GM19351 (cell line): Measurements from ENCODE around the gene SGTA.

Experiments
- ATAC-seq: cut with Tn5 transposase; IDR thresholded peaks from one replicate; pipeline ENCODE4 v1.9.1; 2021; ENCODE audit warnings: mild to moderate bottlenecking, moderate library complexity; ENCODE audit not compliant: unreplicated experiment

The SGTA gene

DNA sequence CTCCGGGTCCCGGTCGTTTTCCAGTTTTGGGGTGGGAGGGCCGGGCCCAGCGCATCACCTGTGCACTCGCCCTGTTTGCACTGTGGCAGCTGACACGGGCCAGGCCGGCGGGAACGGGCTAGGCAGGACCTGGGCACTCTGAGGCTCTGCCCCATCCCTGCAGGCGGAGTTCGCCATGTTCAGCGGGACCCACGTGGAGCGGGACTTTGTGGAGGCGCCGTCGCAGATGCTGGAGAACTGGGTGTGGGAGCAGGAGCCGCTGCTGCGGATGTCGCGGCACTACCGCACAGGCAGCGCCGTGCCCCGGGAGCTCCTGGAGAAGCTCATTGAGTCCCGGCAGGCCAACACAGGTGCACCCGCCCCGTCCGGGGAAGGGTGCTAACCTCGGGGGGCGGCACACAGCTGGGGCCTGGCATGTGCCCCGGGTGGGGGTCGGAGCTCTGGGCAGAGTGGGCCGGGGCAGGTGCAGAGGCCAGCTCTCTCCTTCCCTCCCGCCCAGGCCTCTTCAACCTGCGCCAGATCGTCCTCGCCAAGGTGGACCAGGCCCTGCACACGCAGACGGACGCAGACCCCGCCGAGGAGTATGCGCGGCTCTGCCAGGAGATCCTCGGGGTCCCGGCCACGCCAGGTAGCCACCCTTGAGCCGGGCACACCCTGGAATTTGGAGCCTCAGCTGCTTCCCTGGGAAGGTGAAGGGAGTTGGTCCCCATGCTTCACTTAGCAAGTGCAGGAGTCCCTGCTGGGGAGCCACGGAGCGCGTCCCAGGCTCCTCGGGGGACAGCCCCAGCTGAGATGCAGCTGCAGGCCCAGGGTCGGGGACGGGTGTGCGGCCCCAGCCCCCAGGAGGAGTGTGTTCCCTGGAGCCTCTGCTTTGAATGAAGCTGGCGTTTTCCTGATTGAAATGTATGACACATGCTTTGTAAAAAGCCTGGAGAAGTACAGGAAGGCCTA is 27.3 kb upstream of the SGTA start:
- no peak for ATAC-seq

DNA sequence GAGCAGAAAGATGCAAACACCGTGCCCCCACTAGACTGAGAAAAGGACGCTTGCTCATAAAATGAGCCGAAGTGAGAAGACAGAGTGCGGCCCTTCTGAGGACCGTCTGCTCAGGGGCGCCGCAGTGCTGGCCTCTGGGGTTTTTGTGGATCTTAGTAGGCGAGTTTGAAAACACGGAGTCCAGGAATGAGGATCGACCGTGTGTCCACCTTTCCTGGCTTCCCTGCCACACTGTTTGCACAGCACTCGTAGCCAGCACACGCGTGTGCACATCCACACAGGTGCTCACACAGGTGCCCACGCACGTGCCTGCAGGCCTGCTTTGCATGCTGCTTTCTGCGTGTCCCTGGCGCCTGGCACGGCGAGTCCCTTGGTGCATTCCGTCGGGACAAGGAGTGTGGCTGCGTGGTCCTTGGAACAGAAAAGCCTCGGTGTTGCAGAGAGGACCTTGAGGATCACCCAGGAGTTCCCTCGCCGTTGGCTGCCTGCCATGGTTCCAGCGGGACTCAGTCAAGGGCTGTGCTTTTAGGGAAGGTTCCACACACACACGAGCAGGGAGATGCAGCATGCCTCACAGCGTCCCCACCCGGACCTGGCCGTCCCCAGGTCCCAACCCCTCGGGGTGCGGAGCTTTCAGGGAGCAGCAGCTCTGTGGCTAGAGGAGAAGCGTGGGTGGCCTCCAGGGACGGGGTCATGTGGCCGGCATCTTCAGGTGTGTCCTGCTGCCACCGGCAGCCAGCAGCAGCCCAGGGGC is 26.5 kb upstream of the SGTA start:
- no peak for ATAC-seq

DNA sequence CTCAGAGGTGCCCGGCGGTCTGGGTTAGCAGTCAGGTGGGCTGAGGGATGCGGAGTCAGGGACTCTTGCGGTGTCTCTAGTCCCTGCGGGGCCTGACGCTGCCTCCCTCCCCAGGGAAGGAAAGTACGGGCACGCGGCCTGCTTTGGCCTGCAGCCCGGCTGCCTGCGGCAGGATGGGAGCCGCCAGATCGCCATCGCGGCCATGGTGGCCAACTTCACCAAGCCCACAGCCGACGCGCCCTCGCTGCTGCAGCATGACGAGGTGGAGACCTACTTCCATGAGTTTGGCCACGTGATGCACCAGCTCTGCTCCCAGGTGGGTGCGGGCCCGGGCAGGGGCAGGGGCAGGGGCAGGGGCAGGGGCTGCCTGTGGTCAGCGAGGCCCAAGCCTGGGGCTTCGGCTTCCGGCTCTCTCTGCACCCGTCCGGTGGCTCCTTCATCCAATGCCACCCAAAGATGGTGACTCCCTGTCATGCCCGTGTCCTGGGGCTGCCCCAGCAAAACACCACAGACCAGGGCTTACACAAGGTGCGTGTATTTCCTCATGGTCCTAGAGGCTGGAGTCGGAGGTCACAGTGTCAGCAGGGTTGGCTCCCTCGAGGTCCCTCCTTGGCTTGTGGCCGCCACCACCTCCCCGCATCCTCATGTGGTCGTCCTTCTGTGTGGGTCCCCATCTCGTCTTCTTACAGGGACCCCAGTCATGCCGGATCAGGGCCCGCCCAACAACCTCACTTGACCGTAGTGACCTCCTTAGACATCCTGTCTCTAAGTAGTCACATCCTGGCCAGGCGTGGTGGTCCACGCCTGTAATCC is 25.3 kb upstream of the SGTA start:
- no peak for ATAC-seq

DNA sequence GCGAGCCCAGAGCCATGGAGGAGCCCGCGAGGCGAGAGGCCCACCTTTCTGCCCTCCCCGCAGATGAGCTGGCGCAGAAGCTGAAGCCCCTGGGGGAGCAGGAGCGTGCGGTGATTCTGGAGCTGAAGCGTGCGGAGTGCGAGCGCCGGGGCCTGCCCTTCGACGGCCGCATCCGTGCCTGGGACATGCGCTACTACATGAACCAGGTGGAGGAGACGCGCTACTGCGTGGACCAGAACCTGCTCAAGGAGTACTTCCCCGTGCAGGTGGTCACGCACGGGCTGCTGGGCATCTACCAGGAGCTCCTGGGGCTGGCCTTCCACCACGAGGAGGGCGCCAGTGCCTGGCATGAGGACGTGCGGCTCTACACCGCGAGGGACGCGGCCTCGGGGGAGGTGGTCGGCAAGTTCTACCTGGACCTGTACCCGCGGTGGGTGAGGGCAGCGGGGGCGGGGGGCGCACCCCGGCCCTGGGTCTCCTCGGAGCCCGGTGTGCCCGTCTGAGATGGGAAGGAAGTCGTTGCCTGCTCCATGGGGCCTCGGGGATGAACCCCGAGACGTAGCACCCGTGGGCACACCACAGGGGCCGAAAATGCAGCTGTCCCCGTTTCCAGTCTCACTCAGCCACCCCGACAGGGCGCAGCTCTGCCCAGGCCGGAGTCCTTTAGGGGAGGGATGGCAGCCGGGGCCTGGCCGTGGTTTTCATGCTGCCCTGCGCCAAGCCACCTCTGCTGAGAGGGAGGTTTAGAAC is 24.5 kb upstream of the SGTA start:
- ATAC-seq, result no peak

DNA sequence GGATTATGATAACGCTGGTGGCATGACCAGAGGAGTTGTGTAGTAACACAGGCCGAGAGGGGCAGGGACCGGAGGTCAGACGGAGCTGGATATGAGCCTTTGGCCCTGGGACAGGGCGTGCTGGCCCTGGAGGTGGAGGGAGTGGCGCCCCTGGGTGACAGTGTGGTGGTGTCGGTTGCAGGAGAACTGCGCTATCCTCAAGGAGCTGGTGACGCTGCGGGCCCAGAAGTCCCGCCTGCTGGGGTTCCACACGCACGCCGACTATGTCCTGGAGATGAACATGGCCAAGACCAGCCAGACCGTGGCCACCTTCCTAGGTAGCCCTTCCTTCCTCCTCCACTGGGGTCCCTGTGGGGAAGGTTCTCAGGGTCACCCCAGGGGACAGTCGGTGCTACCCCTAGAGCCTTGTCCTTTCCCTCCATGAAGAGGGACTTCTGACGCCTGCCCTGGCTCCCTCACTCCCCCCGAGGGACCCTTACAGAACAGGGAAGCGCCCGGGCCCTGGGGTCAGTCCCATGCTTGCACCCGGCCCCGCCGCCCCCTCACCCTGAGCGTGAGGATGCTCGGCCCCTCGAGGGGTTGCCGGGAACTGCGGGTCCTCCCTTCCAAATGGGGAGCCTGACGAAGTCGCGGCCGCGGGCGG is 23.8 kb upstream of the SGTA start:
- no peak for ATAC-seq

DNA sequence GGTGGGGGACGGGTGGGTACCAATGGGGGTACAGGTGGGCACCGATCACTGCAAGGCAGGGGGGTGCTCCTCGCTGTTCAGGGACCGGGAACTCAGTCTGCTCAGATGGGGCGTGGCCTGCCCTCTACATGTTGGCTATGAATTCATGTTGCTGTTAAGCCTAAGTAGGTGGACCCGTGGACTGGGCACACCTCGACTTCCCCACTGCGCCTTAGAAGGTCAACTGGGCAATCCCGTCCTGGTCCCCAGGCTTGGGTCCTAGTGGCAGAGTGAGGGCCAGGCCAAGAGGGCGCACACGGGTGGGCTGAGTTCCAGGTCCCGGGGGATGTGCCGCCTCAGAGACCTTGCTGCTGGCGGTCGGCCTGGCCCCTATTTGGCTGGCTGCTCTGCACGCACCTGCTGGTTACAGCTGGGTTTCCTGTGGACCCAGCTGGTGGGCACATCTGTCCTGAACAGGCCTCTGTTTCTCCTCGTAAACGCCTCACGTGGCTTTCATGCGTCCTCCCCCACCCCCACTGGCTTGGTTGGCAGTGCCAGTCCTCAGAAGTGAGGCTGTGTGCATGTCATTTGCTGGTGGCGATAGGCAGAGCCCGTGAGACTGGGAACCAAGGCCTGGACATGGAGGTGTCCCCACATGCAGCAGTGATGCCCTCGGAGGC is 23.0 kb upstream of the SGTA start:
- no peak for ATAC-seq

DNA sequence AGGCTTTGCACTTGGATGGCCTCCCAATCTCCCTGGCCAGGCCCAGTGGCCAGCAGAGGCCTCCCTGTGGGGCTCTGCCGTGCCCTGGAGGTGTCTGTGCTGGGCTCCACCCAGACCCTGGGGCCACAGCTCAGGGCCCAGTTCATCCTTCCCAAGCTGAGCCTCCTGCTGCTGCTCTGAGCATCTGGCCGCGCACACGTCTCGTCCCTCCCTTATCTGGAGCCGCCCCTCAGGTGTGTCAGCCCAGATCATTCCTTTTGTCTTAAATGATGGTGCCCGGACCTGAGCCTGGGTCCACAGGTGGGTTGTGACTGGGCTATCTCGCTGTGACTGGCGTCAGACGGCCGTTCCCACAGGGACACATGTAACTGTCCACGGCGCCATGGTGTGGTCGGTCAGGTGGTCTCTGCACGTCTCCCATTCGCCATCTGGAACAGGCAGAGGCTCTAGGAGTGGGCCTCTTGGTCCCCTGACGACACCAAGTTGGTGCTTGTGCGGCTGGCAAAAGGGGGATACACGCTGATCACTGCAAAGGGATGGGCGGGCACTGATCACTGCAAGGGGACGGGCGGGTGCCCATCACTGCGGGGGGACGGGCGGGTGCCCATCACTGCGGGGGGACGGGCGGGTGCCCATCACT is 22.3 kb upstream of the SGTA start:
- no peak for ATAC-seq

DNA sequence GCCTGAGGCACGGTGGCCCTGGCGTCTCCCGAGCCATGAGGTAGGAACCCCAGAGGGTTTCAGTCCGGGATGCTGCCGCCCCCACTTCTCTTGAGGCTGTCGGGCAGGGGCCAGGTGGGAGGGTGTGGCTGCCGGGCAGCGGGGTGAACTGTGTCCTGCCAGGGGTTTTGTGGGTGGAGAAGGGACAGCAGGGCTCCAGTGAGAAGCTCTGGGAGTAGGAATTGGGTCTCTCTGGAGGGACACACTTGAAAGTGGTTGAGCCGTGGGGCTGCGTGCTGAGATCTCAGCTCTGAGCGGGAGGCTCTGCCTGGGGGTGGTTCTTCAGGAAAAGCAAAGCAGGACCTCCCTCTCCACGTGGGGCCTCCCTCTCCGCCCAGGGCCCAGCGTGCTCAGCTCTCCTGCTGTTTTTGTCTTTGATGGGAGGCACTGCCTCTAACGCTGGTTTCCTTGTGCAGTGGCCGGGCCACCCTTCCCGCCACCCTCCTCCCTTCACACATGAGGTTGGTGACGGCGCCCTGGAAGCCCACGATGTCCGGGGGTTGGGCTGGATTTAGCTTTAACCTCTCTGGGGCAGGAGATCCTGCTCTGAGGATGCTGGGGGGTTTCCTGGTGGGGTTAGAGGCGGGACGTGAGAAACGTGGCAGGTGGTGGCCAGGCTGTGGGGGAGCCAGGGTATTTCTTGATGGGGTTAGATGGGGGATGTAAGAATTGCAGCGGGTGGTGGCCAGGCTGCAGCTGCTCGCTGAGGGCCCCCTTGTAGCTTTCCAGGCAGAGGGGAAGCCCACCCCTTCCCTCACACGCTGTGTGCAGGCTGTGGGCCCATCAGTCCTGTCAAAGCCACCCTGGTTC is 21.3 kb upstream of the SGTA start:
- no peak for ATAC-seq

DNA sequence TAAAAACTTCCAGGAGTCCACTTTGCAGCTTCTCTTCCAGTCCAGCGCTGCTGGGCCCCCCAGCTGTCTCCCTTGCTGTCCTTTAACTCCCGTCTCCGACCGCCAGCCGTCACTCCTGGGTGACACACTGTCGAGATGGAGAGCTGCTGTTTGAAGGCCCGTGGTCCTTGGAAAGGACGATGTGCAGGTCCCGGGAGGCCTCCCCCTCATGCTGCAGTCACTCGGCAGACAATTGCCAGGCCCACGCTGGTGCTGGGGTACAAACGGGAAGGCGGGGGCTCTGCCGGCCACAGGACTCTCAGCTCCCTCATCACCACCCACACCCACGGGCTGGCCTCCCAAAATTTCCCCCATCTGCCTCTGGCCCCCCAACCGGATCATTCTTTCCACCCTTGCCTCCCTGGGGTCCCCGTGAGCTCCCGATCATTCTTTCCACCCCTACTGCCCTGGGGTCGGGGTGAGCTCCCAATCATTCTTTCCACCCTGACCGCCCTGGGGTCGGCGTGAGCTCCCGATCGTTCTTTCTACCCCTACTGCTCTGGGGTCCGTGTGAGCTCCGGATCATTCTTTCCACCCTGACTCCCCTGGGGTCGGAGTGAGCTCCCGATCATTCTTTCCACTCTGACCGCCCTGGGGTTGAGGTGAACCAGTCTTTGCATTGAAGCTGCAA is 20.5 kb upstream of the SGTA start:
- ATAC-seq, result no peak

DNA sequence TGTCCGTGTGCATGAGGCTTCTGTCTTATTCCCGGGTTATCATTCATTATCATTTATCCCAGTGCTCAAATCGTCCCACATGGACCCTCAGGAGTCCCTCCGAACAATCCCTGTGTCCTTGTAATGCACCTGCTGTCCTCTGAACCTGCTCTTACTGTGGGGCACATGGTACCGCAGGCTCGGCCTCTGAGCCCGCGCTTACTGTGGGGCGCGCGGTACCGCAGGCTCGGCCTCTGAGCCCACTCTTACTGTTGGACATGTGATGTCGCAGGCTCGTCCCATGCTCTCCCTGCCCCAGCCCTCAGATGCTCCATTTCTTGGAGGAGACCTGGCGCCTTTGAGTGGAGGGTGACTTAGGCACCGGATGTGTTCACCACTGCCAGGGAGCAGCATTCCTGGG is 19.8 kb upstream of the SGTA start:
- ATAC-seq, result no peak

DNA sequence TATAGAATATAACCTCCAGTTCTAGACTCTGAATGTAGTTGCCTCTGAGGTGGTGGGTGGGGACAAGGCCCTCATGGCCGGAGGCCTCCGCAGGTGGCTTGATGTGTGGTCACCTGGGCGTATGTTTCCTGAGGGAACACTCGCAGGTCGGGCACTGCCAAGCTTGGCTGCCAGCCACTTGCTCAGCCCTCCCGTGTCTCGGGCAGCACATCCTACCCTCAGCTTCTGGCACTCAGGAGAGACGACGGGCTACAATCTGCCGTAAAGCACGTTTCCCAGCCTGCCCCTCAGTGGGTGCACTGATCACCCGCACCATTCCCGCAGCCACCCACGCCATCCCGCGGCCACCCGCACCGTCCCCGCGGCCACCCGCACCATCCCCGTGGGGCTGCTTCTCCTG is 17.4 kb upstream of the SGTA start:
- ATAC-seq, result no peak

DNA sequence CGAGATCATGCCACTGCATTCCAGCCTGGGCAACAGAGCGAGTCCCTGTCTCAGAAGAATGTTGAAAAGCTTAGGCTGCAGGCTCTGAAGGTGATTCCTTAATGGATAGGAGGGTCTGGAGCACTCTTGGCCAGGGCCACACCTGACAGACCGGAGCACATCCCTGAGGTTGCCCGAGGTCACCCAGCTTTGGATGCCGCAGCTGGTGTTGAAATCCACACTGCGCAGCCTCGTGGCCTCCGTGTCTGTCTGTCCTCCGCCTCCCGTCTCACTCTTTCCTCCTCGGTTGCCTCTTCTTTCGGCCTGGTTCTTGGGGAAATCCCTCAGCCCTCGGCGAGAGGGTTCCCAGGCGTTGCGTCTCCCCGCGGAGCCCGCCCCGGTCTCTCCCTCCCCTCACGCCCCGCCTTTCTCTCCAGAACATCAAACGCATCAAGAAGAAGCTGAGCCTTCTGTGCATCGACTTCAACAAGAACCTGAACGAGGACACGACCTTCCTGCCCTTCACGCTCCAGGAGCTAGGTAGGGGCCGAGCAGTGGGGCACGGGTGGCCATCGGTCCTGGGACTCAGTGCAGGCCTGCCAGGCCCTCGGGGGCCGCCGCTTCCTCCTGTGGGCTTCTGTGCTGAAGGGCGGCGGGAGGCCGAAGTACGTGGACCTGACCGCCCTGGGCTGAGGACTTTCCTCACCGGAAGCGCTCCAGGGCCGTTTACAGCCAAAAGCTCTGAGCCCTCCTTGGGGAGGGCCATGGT is 16.4 kb upstream of the SGTA start:
- no peak for ATAC-seq

DNA sequence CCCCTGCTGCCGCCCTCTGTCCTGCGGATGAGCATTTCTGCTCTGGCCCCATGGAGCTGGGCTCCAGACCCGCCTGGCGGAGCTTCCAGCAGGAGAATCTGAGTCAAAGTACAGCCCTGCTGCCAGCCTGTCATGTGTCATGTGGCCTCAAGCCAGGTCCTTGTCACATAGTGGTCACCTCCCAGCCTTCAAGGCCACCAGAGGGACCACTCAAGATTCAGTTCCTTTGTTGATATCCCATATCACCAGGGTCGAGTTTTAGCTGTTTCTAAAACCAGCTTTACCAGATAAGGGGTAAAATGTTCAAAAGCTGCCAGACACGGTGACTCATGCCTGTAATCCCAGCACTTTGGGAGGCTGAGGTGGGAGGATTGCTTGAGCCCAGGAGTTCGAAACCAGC is 15.7 kb upstream of the SGTA start:
- no peak for ATAC-seq

DNA sequence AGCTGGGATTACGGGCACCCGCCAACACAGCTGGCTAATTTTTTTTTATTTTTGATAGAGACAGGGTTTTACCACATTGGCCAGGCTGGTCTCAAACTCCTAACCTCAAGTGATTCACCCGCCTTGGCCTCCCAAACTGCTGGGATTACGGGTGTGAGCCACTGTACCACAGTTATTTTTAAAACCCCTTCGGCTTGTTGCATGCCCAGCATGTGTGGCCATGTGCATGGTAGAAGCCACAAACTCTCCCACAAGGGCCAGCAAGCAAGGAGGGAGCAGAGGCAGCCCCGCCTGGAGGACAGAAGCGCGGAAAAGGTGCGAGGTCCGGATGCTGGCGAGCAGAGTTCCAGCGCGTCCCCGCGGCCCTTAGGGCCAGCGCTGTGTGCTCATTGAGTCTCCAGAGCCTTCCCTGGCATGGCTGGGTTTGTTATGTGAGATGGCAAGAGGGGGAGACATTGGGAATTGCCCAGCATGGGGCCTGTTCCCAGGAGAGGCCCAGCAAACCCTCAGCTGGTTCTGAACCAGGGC is 15.1 kb upstream of the SGTA start:
- ATAC-seq, result no peak

DNA sequence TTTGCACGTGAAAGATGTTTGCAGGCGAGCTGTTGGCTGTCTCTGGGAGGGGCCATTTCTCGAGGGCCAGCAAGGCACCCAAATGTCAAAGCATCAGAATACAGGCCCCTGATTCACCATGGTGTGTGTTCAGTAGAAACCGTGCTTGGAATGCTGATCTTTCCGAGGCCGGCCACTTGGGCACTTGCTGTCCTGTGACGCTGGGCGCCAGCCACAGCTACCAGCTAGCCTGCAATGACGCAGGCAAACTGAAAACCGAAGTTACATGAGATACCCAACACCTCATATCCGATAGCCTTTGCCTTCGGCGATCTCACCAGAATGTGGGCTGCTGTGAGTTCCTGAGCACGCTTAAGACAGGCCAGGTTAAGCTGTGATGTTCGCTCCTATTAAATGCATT is 14.2 kb upstream of the SGTA start:
- no peak for ATAC-seq

DNA sequence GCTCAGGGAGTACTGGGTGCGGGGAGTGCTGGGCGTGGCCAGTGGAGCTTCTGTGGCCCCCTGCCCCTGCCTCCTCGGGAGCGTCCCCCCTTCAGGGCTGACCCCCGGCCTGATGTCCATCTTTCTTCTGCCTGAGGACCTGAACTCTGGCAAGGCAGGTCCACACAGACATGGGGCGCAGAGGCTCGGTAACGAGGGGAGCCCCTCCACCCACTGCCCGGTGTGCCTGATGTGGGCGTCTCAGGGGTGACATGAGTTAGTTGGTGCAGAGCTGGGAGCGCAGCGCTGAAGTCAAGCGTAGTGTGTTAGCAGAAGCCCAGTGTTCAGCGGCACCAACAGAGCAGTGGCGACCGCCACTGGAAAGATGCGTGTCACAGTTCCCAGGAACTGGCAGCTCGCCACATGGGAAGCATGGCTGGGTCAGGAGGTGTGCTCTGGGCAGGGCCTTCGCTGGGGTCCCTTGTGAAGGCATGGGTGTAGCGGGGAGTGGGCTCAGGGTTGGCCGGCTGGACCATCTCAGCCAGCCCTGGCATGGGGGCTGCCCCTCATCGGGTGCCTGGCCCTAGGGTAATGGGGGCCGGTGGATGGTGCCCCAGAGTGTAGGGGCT is 13.7 kb upstream of the SGTA start:
- ATAC-seq, result no peak
